Limb (tissue), 2 donors: ENCODE results near the gene ITGA4.

Experiments used
- DNase-seq, 2 donors: peaks; one replicate each; pipeline ENCODE4 v3.0.0-alpha.2; 2016; ENCODE audit errors: extremely low spot score in 2 of 2

The ITGA4 gene

GRCh38 chr2:181574321-181574720 lies 117.1 kb downstream of the ITGA4 start:
- no peak for DNase-seq

GRCh38 chr2:181575024-181575649 lies 118.0 kb downstream of the ITGA4 start:
- no peak for DNase-seq

GRCh38 chr2:181575650-181576025 lies 118.5 kb downstream of the ITGA4 start:
- DNase-seq, result no peak

GRCh38 chr2:181576431-181576830 lies 119.2 kb downstream of the ITGA4 start:
- DNase-seq, result no peak

- DNase-seq, result no peak
Observed at GRCh38 chr2:181578829-181579228, 121.6 kb downstream of the ITGA4 start.

GRCh38 chr2:181581534-181581933 lies 124.3 kb downstream of the ITGA4 start:
- DNase-seq, result no peak

- no peak for DNase-seq
Observed at GRCh38 chr2:181585732-181586131, 128.5 kb downstream of the ITGA4 start.
